ENCODE data around the gene TMEM63B.
"Not testable (repeated sequence)": the region's sequence is repeated elsewhere in the genome, so short reads cannot be mapped to it uniquely, and the experiment has no call there.

The TMEM63B gene

GRCh38 chr6:44193307-44193910, 66.1 kb downstream of the TMEM63B start:
- no peak for DNase-seq (ENCODE audit: low read depth in 2 of 2)

DNA sequence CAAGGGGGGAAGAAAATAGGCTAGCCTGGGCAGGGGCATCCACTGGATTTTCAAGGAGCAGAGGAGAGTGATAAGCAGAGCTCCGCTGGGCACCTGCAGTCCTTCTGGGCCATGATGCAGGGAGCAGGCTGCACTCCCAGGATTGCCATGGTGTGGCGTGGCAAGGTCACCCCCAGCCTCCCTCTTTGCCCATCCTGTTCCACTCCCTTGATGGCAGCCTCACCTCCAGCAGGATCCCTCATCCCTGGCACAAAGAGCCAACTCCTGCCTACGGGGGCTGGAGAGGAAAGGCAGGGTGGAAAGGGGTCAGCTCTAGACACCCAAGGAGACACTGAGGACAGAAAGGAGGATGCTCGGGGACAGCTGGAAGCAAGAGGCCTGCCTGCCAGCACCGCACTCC, 67.0 kb downstream of the TMEM63B start:
- no peak for DNase-seq (ENCODE audit: low read depth in 2 of 2)

- not testable (repeated sequence) for DNase-seq (ENCODE audit: low read depth in 2 of 2)
Observed at GRCh38 chr6:44196351-44196750, 69.0 kb downstream of the TMEM63B start.

DNA sequence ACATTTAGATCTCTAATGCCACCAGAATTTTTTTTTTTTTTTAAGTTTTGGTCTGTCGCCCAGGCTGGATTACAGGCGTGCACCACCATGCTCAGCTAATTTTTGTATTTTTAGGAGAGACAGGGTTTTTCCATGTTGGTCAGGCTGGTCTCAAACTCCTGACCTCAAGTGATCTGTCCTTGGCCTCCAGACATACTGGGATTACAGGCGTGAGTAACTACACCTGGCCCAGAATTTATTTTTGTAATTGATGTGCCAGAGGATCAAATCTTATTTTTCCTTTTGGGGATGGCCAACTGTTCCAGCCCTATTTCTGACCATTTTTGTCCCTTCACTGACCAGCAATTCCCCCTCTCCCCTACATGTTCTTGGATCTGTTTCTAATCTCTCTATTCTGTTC, 71.3 kb downstream of the TMEM63B start:
- no peak for DNase-seq (ENCODE audit: low read depth in 2 of 2)

- no peak for DNase-seq (ENCODE audit: low read depth in 2 of 2)
Observed at GRCh38 chr6:44199883-44200282, 72.5 kb downstream of the TMEM63B start.

- no peak for DNase-seq (ENCODE audit: low read depth in 2 of 2)
Observed at GRCh38 chr6:44201200-44201599, 73.8 kb downstream of the TMEM63B start.

GRCh38 chr6:44201638-44202303, 74.4 kb downstream of the TMEM63B start:
- DNase-seq (ENCODE audit: low read depth in 2 of 2): no peak

DNA sequence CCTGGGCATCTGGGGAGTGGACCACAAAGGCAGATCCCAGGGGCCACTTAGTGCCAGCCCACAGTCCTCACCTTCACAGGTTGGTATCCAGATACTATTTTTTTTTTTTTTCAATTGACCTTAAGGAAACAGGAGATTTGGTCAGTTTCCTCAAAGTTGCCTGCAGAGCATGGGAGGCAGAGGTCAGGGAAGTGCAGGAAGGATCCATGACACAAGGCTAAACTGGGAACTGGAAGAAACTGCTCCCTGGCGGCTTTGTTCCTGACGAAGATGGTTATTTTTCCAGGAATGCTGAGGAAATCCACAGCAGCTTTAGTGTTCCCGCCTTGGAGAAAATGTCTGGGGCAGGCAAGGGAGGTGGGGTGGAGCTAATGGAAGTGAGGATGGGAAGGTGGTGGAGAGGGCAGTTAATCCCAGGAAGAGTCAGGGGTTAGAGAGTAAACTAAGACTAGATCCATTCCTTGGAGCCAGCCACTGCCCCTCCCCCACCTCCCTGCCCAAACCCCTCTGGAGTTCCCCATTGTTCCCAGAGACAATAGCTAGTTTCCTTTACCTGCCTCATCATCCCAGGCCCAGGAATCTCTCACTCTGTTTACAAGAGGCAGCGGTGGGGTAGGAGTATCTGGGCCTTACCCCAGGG, 75.1 kb downstream of the TMEM63B start:
- DNase-seq (ENCODE audit: low read depth in 2 of 2): no peak

DNA sequence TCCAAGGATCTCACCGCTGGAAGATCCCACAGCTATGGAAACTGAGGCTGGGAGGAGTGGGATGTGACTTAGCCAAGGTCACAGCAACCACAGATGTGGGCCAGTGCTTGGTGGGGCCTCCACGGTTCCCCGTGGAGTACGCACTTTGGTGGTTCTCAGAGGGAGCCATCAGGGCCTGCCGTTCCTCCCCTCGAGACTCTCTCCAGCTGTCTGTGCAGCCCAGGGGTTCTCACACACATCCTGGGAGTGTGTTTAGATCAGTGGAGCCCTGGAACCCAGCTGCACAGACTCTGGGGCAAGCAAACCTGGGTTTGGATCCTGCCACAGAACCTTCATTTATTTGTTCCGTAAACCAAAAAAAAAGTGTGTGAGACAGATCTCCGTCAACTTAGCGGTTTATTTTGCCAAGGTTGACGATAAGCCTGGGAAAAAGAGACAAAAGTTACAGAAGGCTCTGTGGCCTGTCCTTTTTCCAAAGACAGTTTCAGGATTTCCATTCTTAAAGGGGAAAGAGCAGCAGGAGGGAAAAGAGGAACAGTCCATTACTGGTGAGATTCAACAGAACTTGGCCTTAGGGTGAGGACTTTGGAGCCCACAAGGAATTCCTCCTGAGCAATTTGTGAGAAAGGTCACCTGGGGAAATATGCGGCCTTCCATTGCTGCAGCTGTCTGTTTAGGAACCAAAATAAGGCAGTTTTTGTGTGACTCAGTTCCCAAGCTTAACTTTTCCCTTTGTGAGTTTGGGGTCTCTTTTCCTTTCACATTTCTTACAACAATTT, 75.8 kb downstream of the TMEM63B start:
- DNase-seq (ENCODE audit: low read depth in 2 of 2): no peak

DNA sequence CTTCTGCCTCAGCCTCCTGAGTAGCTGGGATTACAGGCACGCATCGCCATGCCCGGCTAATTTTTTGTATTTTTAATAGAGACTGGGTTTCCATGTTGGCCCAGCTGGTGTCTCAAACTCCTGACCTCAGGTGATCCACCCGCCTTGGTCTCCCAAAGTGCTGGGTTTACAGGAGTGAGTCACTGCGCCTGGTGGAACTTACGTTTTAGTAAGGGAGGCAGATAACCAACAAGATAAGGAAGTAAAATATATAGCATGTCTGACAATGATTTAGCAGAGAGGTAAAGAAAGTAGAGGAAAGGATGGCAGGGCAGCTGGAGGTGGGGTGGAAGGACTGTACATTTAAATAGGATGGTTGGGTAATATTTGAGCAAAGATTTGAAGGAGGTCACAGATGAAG, 76.6 kb downstream of the TMEM63B start:
- no peak for DNase-seq (ENCODE audit: low read depth in 2 of 2)
